Esophagus squamous epithelium (tissue), 4 donors: ENCODE data around the gene CCSER1.
"Not testable (repeated sequence)": the region's sequence is repeated elsewhere in the genome, so short reads cannot be mapped to it uniquely, and the experiment has no call there.

Experiments
- POLR2A ChIP-seq, 4 donors: fragments of 450-650 bp; IDR thresholded peaks; one replicate each; pipeline ENCODE4 v1.6.1; 2017; ENCODE audit warnings: antibody characterized with exemption in 4 of 4, mild to moderate bottlenecking in 4 of 4, moderate library complexity in 3 of 4
- TF ChIP-seq, protein P1 (sequence below), 6 experiments: fragments of 450-650 bp in 4 of 6; fragments of 200-600 bp in 2 of 6; sonication (generic) in 2 of 6; IDR thresholded peaks; one replicate each; pipeline ENCODE4 v1.5.1; 2016 to 2019; ENCODE audit warnings: antibody characterized with exemption in 6 of 6, mild to moderate bottlenecking in 4 of 6, moderate library complexity in 4 of 6

GRCh38 chr4:90412786-90413185, 285.6 kb downstream of the CCSER1 start:
- TF ChIP-seq, protein P1, sequence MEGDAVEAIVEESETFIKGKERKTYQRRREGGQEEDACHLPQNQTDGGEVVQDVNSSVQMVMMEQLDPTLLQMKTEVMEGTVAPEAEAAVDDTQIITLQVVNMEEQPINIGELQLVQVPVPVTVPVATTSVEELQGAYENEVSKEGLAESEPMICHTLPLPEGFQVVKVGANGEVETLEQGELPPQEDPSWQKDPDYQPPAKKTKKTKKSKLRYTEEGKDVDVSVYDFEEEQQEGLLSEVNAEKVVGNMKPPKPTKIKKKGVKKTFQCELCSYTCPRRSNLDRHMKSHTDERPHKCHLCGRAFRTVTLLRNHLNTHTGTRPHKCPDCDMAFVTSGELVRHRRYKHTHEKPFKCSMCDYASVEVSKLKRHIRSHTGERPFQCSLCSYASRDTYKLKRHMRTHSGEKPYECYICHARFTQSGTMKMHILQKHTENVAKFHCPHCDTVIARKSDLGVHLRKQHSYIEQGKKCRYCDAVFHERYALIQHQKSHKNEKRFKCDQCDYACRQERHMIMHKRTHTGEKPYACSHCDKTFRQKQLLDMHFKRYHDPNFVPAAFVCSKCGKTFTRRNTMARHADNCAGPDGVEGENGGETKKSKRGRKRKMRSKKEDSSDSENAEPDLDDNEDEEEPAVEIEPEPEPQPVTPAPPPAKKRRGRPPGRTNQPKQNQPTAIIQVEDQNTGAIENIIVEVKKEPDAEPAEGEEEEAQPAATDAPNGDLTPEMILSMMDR (IDR thresholded peaks at IDR 0.05) = not testable (repeated sequence)
- not testable (repeated sequence) for TF ChIP-seq POLR2A (IDR thresholded peaks at IDR 0.05)
